Globus pallidus (tissue), 1 donor: ENCODE data around the gene KRTAP4-6.
"Not testable (repeated sequence)": the region's sequence is repeated elsewhere in the genome, so short reads cannot be mapped to it uniquely, and the experiment has no call there.

ENCODE experiments used
- DNase-seq: peaks from one replicate; pipeline ENCODE4 v3.0.0-alpha.2; 2015; ENCODE audit warnings: low spot score

KRTAP4-6 gene

DNA sequence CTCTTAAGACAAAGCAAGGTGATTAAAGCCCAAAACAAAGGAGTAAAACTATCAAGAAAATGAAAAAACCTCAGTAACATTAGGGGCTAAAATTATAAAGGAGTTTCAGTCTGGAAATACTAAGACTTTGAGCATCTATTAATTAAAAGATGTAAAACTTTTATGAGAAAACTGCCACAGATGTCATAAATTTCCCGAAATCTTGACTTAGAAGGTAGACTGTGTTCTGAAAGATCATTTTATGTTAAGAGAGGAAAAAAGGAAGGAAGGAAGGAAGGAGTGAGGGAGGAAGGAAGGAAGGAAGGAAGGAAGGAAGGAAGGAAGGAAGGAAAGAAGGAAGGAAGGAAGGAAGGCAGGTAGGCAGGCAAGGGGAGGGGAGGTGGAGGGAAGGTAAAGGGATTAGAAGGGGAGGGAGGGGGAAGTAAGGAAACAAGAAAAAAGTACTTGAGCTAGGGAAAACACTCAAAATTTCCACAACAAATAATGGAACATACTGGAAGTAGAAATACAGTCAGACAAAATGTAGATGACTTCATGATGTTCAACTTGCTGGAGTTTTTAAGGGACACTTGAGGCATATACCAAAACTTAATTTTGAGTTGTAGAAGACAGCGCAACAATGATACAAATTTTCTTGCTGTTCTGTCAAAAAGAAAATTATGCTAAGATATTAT lies 7.3 kb upstream of the KRTAP4-6 start:
- no peak for DNase-seq

GRCh38 chr17:41145261-41145660 lies 4.9 kb upstream of the KRTAP4-6 start:
- DNase-seq, result no peak

DNA sequence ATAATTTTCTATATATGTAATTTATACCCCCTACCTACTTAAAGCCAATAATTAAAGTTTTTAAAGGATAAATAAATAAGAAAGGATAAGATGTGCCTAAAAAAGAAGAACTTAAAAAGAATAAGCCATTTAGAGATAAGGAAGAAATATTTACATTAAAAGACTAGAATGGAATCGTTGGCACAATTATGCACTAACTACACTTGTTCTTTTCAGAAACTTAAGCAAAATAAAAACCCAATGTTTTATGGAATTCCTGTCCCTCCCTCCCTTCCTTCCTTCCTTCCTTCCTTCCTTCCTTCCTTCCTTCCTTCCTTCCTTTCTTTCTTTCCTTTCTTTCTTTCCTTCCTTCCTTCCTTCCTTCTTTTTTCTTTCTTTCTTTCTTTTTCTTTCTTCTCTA lies 4.5 kb upstream of the KRTAP4-6 start:
- no peak for DNase-seq

DNA sequence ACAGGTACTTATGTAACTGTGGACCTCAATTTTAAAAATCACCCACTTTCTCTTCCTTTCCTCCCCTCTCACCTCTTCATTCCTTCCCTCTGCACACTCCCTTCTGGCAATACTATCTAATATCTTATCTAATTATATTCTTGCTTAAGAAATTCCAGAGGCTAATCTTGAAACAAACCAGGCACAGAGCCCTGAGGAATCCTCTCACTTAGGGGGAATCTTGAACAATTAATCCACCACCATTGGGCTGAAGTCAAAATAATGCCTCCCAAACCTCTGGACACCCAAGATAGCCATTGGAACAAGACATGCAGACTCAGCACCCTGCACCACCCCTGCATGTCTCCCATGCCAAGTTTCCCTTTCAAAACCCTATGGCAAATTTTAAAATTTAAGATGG lies 1.0 kb upstream of the KRTAP4-6 start:
- no peak for DNase-seq

GRCh38 chr17:41139865-41140264 lies 479 bp downstream of the KRTAP4-6 start:
- not testable (repeated sequence) for DNase-seq

GRCh38 chr17:41133880-41134735 lies 6.2 kb downstream of the KRTAP4-6 start:
- DNase-seq, result no peak

- DNase-seq, result no peak
Observed at GRCh38 chr17:41131979-41132378, 8.4 kb downstream of the KRTAP4-6 start.

GRCh38 chr17:41127371-41127770 lies 13.0 kb downstream of the KRTAP4-6 start:
- DNase-seq, result no peak

- no peak for DNase-seq
Observed at GRCh38 chr17:41126412-41126811, 13.9 kb downstream of the KRTAP4-6 start.

- DNase-seq, result no peak
Observed at GRCh38 chr17:41125064-41125463, 15.3 kb downstream of the KRTAP4-6 start.

DNA sequence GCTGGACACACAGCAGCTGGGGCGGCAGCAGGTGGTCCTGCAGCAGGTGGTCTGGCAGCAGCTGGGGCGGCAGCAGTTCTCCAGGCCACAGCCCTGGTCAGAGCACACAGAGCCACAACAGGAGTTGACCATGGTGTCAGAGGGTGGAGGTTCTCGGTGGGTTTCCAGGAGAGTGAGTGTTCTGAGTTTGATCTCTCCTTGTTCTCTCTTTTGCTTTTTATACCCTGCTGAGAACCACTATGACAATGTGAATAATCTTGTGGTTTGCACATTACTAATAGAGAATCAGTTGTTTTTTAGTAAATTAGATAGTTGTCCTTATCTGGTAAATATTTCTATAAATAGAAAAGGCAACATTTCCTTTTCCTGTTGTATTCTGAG lies 16.4 kb downstream of the KRTAP4-6 start, which contains the start of gene KRTAP4-12:
Gene KRTAP4-12, minus strand, starts transcription at position 192 of the 381 bp plus-strand sequence. Its CDS starts 60 bp downstream, at position 132.
- DNase-seq, result not testable (repeated sequence)

- not testable (repeated sequence) for DNase-seq
Observed at GRCh38 chr17:41123292-41123990, 16.9 kb downstream of the KRTAP4-6 start.

DNA sequence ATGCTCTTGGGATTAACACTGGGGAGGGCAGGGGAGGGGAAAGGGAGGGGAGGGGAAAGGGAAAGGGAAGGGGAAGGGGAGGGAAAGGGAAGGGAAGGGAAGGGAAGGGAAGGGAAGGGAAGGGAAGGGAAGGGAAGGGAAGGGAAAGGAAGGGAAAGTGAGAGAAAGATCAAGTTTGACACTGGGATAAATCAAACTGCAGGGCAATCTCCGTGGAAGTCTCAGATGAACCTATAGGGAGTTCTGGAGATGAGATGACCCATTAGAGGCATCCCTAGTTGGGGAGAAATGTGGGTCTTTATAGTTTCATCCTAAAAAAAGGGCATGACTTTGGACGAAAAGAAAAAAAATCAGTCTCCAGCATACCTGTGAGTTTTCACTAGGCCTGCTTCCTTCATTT lies 18.6 kb downstream of the KRTAP4-6 start:
- no peak for DNase-seq

- DNase-seq, result peak; percentile 3
Observed at GRCh38 chr17:41119696-41120690, 20.4 kb downstream of the KRTAP4-6 start.

DNA sequence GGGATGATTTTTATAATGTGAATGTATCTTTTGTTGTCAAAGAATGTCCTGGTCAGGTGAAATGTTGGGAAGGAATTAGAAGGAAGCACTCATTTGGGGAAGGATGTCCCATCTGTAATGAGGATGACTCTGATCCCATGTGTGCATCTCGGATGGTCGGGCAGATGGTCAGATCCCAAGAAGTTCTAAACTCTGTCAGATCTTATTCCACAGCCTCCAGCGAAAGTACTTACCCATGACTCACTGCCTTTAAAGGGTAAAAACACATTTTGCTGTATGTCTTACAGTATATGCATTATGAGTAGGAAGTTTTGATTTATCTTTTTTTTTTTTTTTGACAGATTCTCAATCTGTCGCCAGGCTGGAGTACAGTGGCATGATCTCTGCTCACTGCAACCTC lies 21.6 kb downstream of the KRTAP4-6 start:
- no peak for DNase-seq

DNA sequence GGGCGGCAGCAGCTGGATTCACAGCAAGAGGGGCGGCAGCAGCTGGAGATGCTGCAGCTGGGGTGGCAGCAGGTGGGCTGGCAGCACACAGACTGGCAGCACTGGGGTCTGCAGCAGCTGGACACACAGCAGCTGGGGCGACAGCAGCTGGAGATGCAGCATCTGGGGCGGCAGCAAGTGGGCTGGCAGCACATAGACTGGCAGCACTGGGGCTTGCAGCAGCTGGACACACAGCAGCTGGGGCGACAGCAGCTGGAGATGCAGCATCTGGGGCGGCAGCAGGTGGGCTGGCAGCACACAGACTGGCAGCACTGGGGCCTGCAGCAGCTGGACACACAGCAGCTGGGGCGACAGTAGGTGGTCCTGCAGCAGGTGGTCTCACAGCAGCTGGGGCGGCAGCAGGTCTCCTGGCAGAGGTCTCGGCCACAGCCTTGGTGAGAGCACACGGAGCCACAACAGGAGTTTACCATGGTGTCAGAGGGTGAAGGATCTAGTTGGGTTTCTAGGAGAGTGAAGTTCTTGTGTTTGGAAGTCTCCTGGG lies 22.4 kb downstream of the KRTAP4-6 start, which contains the start of gene KRTAP4-11:
Gene KRTAP4-11, minus strand, starts transcription at position 528 of the 541 bp plus-strand sequence. Its CDS starts 58 bp downstream, at position 470.
- DNase-seq, result not testable (repeated sequence)

GRCh38 chr17:41116297-41116696 lies 24.0 kb downstream of the KRTAP4-6 start:
- DNase-seq, result no peak

GRCh38 chr17:41111151-41111885 lies 29.0 kb downstream of the KRTAP4-6 start:
- no peak for DNase-seq

DNA sequence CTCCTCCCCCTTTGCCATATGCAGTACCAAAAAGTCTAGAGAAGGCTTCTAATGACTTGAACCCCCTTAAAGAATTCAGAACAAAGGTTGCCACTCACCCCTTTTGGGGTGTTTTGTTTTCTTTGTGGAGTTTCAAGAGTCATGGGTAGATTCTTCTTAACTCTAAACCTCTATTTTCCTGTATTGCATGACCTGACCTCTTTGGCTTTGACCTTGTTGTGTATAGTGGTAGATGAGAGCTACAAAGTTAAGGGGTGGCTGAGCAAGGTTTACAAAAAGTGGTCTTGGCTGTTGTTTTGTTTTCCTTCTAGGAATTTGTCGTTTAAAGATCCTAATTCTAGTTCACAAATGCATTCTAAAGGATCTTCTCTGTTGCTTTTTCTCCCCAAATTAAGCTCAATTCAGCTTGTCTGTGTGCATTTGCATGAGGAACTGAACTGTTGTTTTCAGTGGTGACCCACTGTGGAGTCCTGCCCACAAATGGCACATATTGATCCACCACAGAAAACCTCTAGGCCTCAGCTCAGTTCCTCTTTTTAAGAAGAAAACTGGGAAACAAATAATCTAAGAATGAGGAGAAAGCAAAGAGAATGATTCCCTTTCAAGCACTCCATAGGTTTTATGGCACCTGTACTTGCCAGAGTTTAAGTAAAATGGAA lies 31.5 kb downstream of the KRTAP4-6 start:
- not testable (repeated sequence) for DNase-seq
